ENCODE data around the gene NT5DC3. TPM values are rescaled to one million over a fixed set of nuclear protein-coding genes. Genes with fewer than 3 reads are reported as not detected.

The NT5DC3 gene
- total and polyA plus RNA-seq, 2 of the 13 experiments (the other 11 are each of a cell fraction or from before 2014, with no cell fraction given), result 3.2 to 6.6 TPM

- Histone ChIP-seq H2AFZ (ENCODE audit: low read length) (no peak overlapping the region), H3K27me3 (ENCODE audit: control insufficient read depth in 1 of 2, insufficient read depth in 2 of 2, low read length in 2 of 2) (no peaks in the 10 kb centered on the region), H3K27ac (ENCODE audit: extremely low read length, insufficient read depth, low read length) (no peak overlapping the region), H3K9ac (ENCODE audit: insufficient read depth, low read depth, low read length) (no peak overlapping the region), H3K4me2 (ENCODE audit: low read depth, low read length) (no peak overlapping the region), H4K20me1 (ENCODE audit: insufficient read depth, low read length) (no peaks in the 10 kb centered on the region), H3K36me3 (replicated peaks in 1 of 2; ENCODE audit: control insufficient read depth in 1 of 2, insufficient read depth in 2 of 2, low read length in 2 of 2) (peaks cover 2 to 11% of the 10 kb centered on the region in 2 experiments; a peak in 2 of 5 replicates), H3K4me3 (replicated peaks in 1 of 3; ENCODE audit: insufficient read depth in 1 of 3, low read depth in 2 of 3, low read length in 3 of 3) (no peak overlapping the region), H3K4me1 (ENCODE audit: insufficient read depth, low read length) (peaks cover 9% of the 10 kb centered on the region; the same call in 1 of the 2 replicates), H3K9me3 (ENCODE audit: low read length) (no peaks in the 10 kb centered on the region), H3K79me2 (ENCODE audit: insufficient read depth, low read length) (no peaks in the 10 kb centered on the region)
- DNase-seq (ENCODE audit: low spot score) (no peak), FAIRE-seq (no peak), ATAC-seq (peak; percentile 31)
- no TSS peak for BruUV-seq (replicated peaks)
- POLR2A ChIA-PET, result no interaction called here
- in situ Hi-C loops (cut with HindIII; ENCODE audit: extremely low pct_ligation_motif_present, low pct_unique_long_range_greater_than_20kb) (no loop called here), intact Hi-C loops (cut with micrococcal nuclease; ENCODE audit: unreplicated experiment) (no loop called here)
- 97% methylated on average over 9 of the region's 9 CpGs for WGBS (ENCODE audit: low lambda C conversion rate)
- CTCF ChIA-PET (ENCODE audit: low intra/inter-chr PET ratio, low total read pairs), result no interaction called here
- TF ChIP-seq ZNF720 (CRISPR knock-in tag; IDR thresholded peaks at IDR 0.05) (no peak), RELA (CRISPR knock-in tag; IDR thresholded peaks at IDR 0.05) (no peak), ZNF773 (CRISPR knock-in tag; IDR thresholded peaks at IDR 0.05; ENCODE audit: borderline replicate concordance) (no peak), ZNF704 (CRISPR knock-in tag; IDR thresholded peaks at IDR 0.05; ENCODE audit: borderline replicate concordance) (no peak), ATM (IDR thresholded peaks at IDR 0.05; ENCODE audit: borderline replicate concordance) (no peak), ZNF572 (CRISPR knock-in tag; IDR thresholded peaks at IDR 0.05) (no peak), IKZF4 (CRISPR knock-in tag; IDR thresholded peaks at IDR 0.05; ENCODE audit: borderline replicate concordance, low read depth, not compliant biosample characterization) (no peak), TCF7L2 (IDR thresholded peaks at IDR 0.05; ENCODE audit: low read depth, low read length) (no peak), PTBP1 (IDR thresholded peaks at IDR 0.05; ENCODE audit: low read depth, low read length, poor library complexity, severe bottlenecking) (no peak), DRAP1 (CRISPR knock-in tag; IDR thresholded peaks at IDR 0.05) (no peak), ZSCAN9 (CRISPR knock-in tag; IDR thresholded peaks at IDR 0.05; ENCODE audit: borderline replicate concordance) (no peak)
These were observed 71.6 kb downstream of the NT5DC3 start for GRCh38 chr12:103769240-103769945.

Data from HepG2 (cell line).